Nucleus accumbens (tissue), 56 donors: Measurements from ENCODE around the gene TMEM35A.
A peak's percentile ranks its signal among the peaks of the same experiment; 100 is the strongest.
"Not testable (repeated sequence)": the region's sequence is repeated elsewhere in the genome, so short reads cannot be mapped to it uniquely, and the experiment has no call there.

Source experiments
- DNase-seq, 56 donors: peaks; one replicate each; lab custom pipeline; 2025; lab: John Stamatoyannopoulos, UW

Gene TMEM35A, protein sequence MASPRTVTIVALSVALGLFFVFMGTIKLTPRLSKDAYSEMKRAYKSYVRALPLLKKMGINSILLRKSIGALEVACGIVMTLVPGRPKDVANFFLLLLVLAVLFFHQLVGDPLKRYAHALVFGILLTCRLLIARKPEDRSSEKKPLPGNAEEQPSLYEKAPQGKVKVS

GRCh38 chrX:101078716-101079598 is at the start of gene TMEM35A:
Gene TMEM35A, plus strand, starts transcription at chrX:101078879. Its CDS starts 124 bp downstream, at chrX:101079003.
- DNase-seq, result peak in 27 of 56 donors; percentile 0 to 44 (median 9)

GRCh38 chrX:101029665-101030064 is 49.0 kb upstream of the TMEM35A start:
- no peak for DNase-seq

DNA sequence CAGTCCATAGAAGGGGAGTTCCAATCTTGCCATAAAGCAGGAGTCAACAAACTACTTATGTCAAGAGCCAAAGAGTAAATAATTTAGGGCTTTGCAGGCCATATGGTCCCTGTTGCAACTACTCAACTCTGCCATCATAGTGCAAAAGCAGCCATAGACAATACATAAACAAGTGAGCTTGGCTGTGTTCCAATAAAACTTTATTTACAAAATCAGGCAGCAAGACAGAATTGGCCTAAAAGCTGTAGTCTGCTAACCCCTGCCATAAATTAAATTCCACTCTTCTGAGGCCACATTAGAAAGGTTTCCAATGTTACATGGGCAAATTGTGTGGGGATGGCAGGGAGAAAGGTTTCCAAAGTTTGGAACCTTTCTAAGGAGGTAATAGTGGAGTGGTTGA is 41.4 kb upstream of the TMEM35A start:
- DNase-seq, result no peak

GRCh38 chrX:101040197-101040596 is 38.5 kb upstream of the TMEM35A start:
- DNase-seq, result no peak

DNA sequence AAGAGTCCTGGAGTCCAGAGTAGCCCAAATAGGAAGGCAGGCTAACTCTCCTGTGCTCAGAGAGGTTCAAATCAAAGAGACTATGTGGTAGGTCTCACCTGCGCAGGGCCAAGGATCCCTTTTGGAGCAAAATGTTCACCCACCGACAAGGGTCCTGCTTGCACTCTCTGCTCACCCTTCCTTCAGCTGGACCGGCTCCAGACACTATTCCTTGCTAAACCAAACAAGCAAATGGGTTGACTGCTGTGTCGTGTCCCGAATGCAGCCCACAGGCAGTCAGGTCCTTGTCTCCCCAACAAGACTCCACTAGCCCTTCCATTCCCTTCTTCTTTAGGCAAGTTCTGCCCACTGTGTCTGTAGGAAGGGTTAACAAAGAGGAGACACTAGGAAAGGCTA is 27.5 kb upstream of the TMEM35A start:
- DNase-seq, result peak in 6 of 56 donors; percentile 0 to 19 (median 4)

DNA sequence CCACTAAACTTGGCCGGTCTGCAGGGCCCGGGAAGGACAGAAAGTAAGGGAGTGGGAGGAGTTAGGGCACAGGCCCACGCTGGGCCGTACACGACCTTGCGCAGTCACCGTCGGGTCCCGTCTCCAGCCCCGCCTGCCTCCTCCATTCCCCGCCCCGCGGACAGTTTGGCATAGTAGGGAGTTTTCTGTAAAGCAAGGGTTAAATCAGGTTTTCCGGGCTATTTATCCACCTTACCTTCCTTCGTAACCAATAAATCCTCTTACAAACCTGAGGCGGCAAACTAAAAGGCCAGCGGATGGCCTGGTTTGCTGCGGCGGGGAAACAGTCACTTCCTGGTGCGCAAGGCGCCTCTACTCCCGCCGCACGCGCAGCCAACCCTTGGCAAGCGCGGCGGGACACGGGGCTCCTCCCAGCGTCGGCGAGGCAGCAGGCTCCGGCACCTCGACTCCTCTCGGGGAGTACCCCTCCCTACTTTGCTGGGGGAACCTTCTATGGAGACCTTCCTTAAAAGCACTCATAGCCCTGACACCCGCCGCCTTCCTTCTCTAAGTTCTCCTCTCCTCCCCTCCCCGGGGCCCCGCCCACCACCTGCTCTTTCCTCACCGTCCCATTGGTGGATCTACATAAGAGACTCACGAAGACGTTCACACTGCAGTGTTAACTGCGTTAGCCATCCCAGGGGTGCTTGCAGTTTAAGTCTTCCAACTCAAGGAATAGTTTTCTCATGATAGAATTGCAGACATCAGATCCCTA is 27.0 kb upstream of the TMEM35A start, which contains the start of gene TRMT2B:
Gene TRMT2B, minus strand, starts transcription at position 563 of the 754 bp plus-strand sequence. CDS start 9,822 bp downstream, outside the sequence.
- peak; percentile 4 to 83 (median 52) for DNase-seq

DNA sequence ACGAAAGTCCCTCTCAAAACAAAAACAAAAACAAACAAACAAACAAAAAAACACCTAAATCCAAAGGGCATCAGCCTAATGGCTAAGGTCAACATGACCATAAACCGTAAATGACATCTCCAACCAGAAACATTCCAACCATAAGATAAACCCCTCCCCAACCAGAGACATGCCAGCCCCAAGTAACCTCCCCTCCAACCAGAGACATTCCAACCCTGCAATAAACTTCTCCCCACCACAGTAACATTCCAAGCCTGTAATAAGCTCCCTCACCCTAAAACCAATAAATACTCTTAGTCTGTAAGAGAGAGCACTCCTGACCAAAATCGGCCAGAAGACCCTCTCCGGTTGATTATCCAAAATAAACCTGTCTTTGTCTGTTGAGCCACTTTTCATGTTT is 22.1 kb upstream of the TMEM35A start:
- not testable (repeated sequence) for DNase-seq

- no peak for DNase-seq
Measured at GRCh38 chrX:101057093-101057714, 21.5 kb upstream of the TMEM35A start.

DNA sequence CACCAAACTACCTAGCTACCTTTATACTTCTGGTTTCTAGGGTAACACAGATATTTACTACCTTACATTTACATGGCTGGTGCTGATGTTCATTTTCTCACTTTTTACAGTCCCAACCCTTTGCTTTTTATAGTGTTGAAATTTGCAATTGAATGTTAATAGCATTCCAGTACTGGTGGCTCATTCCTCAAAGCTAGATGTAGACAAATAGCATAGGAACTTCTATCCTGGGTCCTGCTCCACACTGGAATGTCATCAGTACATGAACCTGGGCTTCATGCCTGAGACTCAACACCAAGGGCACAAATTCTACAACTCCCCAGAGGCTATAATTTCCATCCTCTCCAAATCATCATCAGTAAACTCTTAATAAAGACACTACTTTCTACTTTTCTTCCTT is 16.5 kb upstream of the TMEM35A start:
- no peak for DNase-seq

DNA sequence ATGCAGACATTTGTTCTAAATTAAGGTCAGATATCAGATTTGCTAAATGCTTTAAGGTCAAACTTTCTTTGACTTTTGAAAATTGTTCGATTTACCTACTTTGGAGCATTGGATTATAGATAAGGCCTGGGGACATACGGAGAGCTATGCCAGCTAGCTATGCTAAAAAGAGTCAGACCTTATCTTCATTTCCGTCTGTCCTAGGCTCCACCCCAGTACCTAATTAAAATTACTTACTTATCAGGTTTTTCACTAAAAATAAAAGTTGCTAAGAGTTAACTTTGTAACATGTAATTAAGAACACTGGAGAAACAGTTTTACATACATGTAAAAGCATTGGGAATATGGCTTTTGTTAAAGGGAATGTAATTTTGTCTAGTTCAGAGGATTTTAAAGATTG is 7.1 kb upstream of the TMEM35A start:
- DNase-seq, result no peak

GRCh38 chrX:101079736-101080270 is 1.1 kb downstream of the TMEM35A start:
- DNase-seq, result peak in 11 of 56 donors; percentile 0 to 26 (median 1)

DNA sequence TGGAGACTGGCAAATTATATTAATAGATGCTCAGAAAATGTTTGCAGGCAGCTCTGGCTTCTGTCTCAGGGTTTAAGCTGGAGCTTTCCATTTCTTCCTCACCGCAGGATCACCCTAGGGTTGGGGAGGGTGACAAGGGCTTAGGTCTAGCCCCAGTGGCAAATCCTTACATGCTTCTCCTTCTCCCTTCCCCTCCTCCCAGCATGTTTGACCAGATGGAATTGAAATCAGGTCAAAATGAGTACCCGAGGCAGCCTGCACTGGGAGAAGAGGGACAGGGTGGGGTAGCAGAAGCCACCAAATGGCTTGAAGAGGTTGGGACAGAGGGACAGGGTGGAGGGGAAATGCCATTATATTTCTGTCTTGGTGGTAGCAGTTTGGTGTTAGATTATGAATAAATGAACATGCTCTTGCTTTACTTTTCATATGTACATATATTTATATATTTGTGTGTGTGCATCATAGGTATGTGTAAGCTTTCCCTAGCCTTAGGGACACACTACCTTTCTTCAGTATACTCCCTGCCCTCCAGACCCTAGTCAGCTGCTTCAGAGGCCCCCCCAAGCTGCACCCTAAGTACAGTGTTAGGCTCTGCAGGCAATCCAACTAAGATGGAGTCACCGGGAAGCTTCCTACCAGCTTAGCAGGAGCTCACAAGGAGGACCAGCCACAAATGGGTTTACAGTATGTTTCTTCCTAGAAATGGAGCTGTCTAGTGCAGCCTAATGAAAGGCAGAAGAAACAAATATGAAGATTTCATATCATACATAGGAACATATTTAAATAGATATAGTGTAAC is 1.8 kb downstream of the TMEM35A start:
- peak in 7 of 56 donors; percentile 0 to 15 (median 1) for DNase-seq

- DNase-seq, result peak in 1 of 56 donors; percentile 1
Measured at GRCh38 chrX:101081231-101081630, 2.6 kb downstream of the TMEM35A start.

GRCh38 chrX:101091817-101092216 is 13.1 kb downstream of the TMEM35A start:
- no peak for DNase-seq

DNA sequence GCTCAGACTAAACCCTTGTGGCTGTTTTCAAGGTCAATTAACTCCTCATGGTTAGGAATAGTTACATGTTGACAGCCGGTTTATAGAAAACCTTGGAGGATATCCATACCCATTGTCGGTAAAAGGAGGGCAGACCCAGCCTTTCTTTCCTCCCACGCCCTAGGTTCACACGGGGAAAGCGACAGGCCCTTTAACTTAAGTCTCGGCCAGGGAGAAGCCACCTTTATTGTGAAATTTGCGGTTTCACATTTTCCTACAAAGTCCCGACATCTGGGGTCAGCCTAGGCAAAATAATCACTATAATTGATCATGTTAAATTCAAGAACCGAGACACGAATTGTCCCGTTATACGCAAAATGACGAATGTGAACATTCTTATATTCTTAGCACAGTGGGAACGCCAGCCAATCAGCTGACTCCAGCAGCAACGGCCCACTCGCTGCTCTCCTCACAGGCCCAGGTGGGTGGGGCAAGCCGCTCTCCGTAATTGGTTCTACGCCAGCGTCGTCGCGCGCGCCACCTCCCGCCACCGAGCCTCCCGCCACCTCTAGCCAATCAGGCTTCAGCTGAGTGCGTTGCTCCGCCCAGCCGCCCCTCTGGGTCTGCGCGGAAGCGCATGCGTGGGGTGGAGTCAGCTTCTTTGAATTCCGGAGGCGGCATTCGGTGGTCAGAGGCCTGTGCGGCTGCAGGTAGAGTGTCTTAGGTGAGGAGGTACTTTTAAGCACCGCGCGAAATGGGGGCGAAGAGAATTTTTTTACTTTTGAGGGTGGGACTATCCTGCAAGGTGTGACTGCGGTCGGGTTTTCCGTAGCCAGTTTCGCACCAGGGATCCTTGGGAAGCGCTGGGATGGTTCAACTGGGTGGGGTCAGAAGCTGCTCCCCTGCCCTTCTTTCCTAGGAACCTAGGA is 19.1 kb downstream of the TMEM35A start, which contains the start of gene CENPI:
Gene CENPI, plus strand, starts transcription at position 659 of the 908 bp plus-strand sequence. CDS start 2,867 bp downstream, outside the sequence.
- DNase-seq, result peak; percentile 3 to 93 (median 82)

DNA sequence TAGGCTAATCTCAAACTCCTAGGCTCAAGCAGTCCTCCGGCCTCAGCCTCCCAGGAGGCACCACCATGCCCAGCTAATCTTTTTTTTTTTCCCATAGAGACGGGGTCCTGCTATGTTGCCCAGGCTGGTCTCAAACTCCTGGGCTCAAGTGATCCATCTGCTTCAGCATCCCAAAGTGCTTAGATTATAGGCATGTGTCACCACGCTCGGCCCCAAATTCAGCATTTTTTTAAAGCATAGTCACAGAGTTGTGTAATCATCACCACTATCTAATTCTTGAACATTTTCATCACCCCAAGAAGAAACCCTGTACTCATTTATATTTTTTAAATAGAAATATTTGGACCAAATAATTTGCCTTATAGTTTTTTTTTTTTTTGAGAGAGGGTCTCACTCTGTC is 29.6 kb downstream of the TMEM35A start:
- no peak for DNase-seq

DNA sequence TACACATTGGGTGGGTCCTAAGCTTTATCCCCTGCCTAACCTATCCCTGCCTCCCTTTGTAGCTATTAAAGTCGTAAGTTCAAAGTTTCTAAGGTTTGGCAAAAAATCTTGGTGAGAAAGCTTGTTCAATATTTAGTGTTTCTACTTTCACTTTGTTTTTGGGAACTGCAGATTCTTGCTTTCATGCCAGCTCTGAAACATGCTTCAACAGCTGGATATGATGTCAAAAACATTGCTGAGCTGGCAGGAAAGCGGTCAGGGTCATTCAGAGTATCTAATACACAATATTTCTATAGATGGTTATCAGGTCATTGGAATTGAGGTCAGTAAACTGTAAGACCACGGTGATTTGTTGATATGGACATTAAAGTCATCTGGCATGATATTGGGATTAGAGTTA is 39.0 kb downstream of the TMEM35A start:
- DNase-seq, result no peak

- no peak for DNase-seq
Measured at GRCh38 chrX:101136235-101136634, 57.6 kb downstream of the TMEM35A start.
